ENCODE results near the gene CD69. TPM values are rescaled to one million over a fixed set of nuclear protein-coding genes. Genes with fewer than 3 reads are reported as not detected.
"Not testable (repeated sequence)": the region's sequence is repeated elsewhere in the genome, so short reads cannot be mapped to it uniquely, and the experiment has no call there.

CD69 gene
- total RNA-seq, 1 donor from 2014 or later, result 0.24 TPM

GRCh38 chr12:9752145-9752933, 8.4 kb downstream of the CD69 start:
- no peak for DNase-seq (ENCODE audit: low spot score)
- intact Hi-C loops (cut with DNase I), result loop anchor here (5.0 kb wide), 1 partner anchor 175 kb away; no protein-coding TSS in a partner anchor

- no peak for DNase-seq (ENCODE audit: low spot score)
- intact Hi-C loops (cut with DNase I), result loop anchor here (5.0 kb wide), 1 partner anchor 176 kb away; no protein-coding TSS in a partner anchor
Measured at GRCh38 chr12:9751204-9752144, 9.2 kb downstream of the CD69 start.

- intact Hi-C loops (cut with DNase I), result loop anchor here (5.0 kb wide), 1 partner anchor 177 kb away; no protein-coding TSS in a partner anchor
- no peak for DNase-seq (ENCODE audit: low spot score)
Measured at GRCh38 chr12:9750276-9751203, 10.2 kb downstream of the CD69 start.

- intact Hi-C loops (cut with DNase I), result loop anchor here (5.0 kb wide), 1 partner anchor 178 kb away; no protein-coding TSS in a partner anchor
- no peak for DNase-seq (ENCODE audit: low spot score)
Measured at GRCh38 chr12:9749640-9750039, 11.1 kb downstream of the CD69 start.

- no peak for DNase-seq (ENCODE audit: low spot score)
- intact Hi-C loops (cut with DNase I), result no loop called here
Measured at GRCh38 chr12:9745199-9745598, 15.5 kb downstream of the CD69 start.

GRCh38 chr12:9742661-9743060, 18.0 kb downstream of the CD69 start:
- no peak for DNase-seq (ENCODE audit: low spot score)
- intact Hi-C loops (cut with DNase I), result no loop called here

- intact Hi-C loops (cut with DNase I), result no loop called here
- no peak for DNase-seq (ENCODE audit: low spot score)
Measured at GRCh38 chr12:9741726-9742125, 19.0 kb downstream of the CD69 start.

GRCh38 chr12:9740106-9740750, 20.5 kb downstream of the CD69 start:
- intact Hi-C loops (cut with DNase I), result no loop called here
- no peak for DNase-seq (ENCODE audit: low spot score)

- intact Hi-C loops (cut with DNase I), result loop anchor here (5.0 kb wide), 1 partner anchor 92 kb away; no protein-coding TSS in a partner anchor
- not testable (repeated sequence) for DNase-seq (ENCODE audit: low spot score)
Measured at GRCh38 chr12:9739404-9740105, 21.1 kb downstream of the CD69 start.

- intact Hi-C loops (cut with DNase I), result loop anchor here (5.0 kb wide), 1 partner anchor 92 kb away; no protein-coding TSS in a partner anchor
Measured at GRCh38 chr12:9738905-9739304, 21.8 kb downstream of the CD69 start.

GRCh38 chr12:9736936-9737705, 23.6 kb downstream of the CD69 start:
- intact Hi-C loops (cut with DNase I), result loop anchor here (2.0 to 5.0 kb wide), 2 partner anchors 36 to 90 kb away; no protein-coding TSS in a partner anchor
- DNase-seq (ENCODE audit: low spot score), result no peak

More at GRCh38 chr12:9738905-9739304, 21.8 kb downstream of the CD69 start:
- DNase-seq (ENCODE audit: low spot score), result not testable (repeated sequence)

- no peak for DNase-seq (ENCODE audit: low spot score)
- intact Hi-C loops (cut with DNase I), result loop anchor here (5.0 kb wide), 1 partner anchor 88 kb away; no protein-coding TSS in a partner anchor
Measured at GRCh38 chr12:9735601-9736000, 25.1 kb downstream of the CD69 start.

GRCh38 chr12:9732921-9733461, 27.7 kb downstream of the CD69 start, which contains the start of gene CLECL1:
Gene CLECL1 (minus strand): TSS chr12:9733097.
- DNase-seq (ENCODE audit: low spot score), result no peak
- intact Hi-C loops (cut with DNase I), result no loop called here

GRCh38 chr12:9731797-9732196, 28.9 kb downstream of the CD69 start:
- intact Hi-C loops (cut with DNase I), result no loop called here
- DNase-seq (ENCODE audit: low spot score), result no peak

GRCh38 chr12:9731393-9731792, 29.3 kb downstream of the CD69 start:
- intact Hi-C loops (cut with DNase I), result no loop called here
- no peak for DNase-seq (ENCODE audit: low spot score)

GRCh38 chr12:9730591-9730990, 30.1 kb downstream of the CD69 start:
- intact Hi-C loops (cut with DNase I), result no loop called here

GRCh38 chr12:9730011-9730410, 30.7 kb downstream of the CD69 start:
- intact Hi-C loops (cut with DNase I), result no loop called here
- DNase-seq (ENCODE audit: low spot score), result no peak

More at GRCh38 chr12:9730591-9730990, 30.1 kb downstream of the CD69 start:
- no peak for DNase-seq (ENCODE audit: low spot score)

All from cardiac septum (tissue), 1 donor.